CD4-positive, alpha-beta T cell treated with Interleukin-1 beta for 1 hour (primary cell): ENCODE data around the gene LSM5.
"Not testable (repeated sequence)": the region's sequence is repeated elsewhere in the genome, so short reads cannot be mapped to it uniquely, and the experiment has no call there.

Experiments used
- DNase-seq, 2 donors: peaks; one replicate each; pipeline ENCODE4 v3.0.0-alpha.2; 2020 to 2022

The LSM5 gene

DNA sequence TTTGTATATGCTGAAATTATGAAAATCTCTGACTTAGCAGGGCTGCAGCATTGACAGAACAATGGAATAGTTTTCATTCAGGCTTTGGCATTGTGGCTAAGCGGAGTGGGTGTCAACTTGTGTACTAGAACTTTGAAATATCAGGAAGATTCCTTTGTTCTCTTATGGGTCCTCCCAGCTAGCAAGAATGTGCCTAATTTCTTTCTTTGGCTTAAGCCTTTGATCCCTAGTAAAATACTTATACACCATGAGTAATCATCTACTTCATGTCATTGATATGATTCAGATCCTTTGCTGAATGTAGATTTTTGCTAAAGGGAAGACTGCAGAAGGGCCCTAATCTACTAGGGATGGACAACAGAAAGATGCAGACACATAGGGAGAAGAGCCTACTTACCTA, 11.3 kb upstream of the LSM5 start:
- no peak for DNase-seq

DNA sequence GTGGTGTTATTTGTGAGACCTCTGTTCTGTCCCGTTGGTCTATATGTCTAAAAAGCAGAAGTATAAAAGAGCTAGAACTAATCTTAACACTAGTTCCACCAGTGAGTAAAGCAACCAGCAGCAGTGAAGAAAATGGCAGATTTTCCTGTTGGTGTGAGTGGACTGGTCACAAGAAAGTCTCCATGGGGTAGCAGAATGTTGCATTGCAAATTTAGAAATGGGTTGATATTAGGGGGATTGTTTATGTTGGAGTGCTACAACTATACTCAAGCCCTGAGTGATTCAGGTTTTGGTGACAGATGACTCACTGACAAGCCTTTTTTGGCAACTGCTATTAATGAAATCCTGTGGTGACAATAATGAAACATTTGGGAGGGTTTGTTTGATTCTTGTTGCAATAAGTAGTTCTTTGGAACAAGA, 10.8 kb upstream of the LSM5 start:
- no peak for DNase-seq

- DNase-seq = not testable (repeated sequence)
Observed at GRCh38 chr7:32500216-32500615, 10.0 kb upstream of the LSM5 start.

GRCh38 chr7:32499755-32500154, 9.6 kb upstream of the LSM5 start:
- DNase-seq = not testable (repeated sequence)

GRCh38 chr7:32496052-32496813, 6.1 kb upstream of the LSM5 start:
- DNase-seq = no peak

GRCh38 chr7:32495298-32496051, 5.3 kb upstream of the LSM5 start, which contains the start of gene AVL9:
AVL9 (plus strand) TSS chr7:32495489; CDS start chr7:32495710, 221 bp downstream.
- peak; percentile 98 for DNase-seq

DNA sequence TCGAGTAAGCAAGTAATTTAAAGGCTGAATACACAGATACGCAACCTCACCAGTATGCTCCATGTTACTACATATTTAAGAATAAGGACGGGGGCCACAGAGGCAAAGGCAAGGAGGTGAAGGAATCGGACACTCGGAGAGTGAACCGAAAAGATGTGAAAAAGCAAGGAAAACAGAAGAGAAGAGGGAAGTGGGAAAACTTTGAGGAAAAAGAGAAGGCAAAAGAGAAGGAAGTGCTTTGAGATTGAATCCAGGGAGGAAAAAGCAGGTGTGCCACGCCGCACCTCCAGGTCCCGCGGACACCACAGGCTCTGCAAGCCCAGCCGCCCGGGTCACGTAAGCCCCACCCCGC, 4.7 kb upstream of the LSM5 start:
- DNase-seq = no peak

DNA sequence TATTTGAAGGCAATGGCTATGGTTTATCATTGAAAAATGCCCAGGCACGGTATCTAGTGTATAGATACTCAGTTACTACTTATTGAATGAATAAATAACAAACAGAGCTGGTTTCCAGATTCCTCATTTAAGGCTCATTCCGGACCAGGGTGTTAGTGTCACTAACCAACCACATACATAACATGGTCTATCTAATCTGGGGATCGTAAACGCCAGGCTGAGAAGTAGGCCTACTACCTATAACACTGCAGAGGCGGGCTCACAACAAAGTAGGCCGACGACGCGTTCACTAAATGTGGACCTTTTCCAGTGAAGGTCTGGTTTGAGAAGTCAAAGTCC, 423 bp downstream of the LSM5 start:
- DNase-seq = no peak

GRCh38 chr7:32481921-32482320, 8.3 kb downstream of the LSM5 start:
- DNase-seq = no peak

- no peak for DNase-seq
Observed at GRCh38 chr7:32481176-32481575, 9.0 kb downstream of the LSM5 start.

DNA sequence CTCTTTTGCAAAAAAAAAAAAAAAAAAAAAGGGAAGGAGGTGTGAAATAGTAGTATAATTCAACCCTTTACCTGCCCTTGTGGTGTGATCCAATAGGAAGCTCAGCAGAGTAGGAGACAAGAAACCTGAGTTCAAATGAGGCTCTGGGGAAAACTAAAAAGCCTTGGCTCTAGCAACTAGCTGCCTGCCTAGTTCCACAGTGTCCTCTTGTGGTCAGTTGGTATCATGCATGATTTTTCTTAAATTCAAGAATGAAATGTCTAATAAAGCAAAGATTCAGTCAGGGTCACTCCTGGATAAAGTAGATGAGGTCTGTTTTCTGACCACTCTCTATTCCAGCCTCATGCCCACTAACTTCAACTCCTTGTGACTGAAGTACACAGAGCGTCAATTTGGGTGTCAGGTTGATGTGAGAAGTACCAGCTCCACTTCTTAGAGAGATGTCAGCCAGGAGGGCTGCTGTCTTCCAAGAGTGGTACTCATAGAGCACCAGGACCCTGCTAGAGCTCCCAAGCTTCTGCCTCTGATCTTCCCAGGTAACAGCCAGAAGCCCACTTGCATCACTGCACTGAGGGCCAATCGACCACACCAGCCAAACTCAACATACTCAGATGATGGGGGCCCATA, 10.5 kb downstream of the LSM5 start:
- DNase-seq = no peak

GRCh38 chr7:32477649-32477980, 12.6 kb downstream of the LSM5 start:
- no peak for DNase-seq

GRCh38 chr7:32476816-32477648, 13.1 kb downstream of the LSM5 start:
- no peak for DNase-seq

- DNase-seq = no peak
Observed at GRCh38 chr7:32474008-32474407, 16.2 kb downstream of the LSM5 start.

DNA sequence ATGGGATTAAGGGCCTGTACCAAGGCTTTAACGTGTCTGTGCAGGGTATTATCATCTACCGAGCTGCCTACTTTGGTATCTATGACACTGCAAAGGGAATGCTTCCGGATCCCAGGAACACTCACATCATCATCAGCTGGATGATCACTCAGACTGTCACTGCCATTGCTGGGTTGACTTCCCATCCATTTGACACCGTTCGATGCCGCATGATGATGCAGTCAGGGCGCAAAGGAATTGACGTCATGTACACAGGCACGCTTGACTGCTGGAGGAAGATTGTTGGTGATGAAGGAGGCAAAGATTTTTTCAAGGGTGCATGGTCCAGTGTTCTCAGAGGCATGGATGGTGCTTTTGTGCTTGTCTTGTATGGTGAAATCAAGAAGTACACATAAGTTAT, 18.2 kb downstream of the LSM5 start:
- no peak for DNase-seq

DNA sequence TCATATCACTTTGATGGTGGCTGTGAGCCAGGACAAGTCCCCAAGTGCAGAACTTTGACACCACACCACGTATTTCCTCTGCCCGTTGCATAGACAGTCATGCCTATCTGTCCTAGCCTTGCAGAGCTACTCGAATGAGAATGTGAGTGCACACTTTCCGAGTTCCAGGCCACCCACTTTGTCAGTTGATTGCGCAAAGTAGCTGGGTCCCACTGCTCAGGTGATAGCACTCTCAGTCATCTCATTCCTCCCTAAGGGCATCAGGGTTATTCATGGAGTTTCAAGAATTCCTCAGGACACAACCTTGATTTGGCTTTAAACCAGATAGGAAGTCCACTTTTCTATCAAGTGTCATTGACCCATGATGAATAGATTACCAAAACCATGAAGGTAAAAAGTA, 19.3 kb downstream of the LSM5 start:
- DNase-seq = no peak

- not testable (repeated sequence) for DNase-seq
Observed at GRCh38 chr7:32470004-32470403, 20.2 kb downstream of the LSM5 start.

GRCh38 chr7:32464641-32465416, 25.4 kb downstream of the LSM5 start:
- not testable (repeated sequence) for DNase-seq

GRCh38 chr7:32462977-32463376, 27.2 kb downstream of the LSM5 start:
- DNase-seq = no peak

DNA sequence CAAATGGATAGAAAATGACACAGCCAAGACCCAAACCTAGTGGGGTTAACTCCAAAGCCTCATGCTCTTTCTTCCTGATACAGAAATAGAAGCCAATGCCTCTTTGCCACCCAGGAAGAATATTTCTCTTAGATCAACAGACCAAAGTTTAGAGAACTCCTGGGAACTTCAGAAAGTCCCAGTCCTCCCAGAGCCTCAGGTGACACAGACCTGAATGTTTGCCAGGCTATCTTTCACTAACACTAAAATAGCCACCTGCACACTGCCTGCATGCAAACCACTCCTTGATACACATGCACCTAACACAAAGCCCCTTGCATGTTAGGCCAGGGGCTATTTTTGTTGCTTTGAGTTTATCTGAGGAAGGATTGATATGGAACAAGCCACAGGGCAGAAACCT, 27.7 kb downstream of the LSM5 start:
- no peak for DNase-seq

DNA sequence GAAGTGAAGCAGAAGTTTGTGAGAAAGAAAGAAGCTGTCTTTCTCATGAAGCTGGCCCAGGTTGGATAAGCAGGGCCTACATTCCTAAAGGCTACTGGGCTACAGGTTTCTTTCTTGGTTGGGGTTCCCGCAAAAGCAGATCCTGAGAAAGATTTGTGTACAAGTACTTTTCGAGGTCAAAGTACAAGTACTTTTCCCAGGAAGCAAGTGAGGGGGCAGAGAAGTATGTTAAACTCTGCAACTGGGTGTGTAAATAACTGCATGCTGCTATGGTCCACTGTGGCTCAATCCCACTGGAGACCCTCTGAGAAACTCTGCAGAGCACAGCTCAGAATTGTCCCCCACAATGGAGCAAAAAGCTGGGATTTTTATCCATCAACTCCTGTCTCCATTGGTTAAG, 28.7 kb downstream of the LSM5 start:
- no peak for DNase-seq

DNA sequence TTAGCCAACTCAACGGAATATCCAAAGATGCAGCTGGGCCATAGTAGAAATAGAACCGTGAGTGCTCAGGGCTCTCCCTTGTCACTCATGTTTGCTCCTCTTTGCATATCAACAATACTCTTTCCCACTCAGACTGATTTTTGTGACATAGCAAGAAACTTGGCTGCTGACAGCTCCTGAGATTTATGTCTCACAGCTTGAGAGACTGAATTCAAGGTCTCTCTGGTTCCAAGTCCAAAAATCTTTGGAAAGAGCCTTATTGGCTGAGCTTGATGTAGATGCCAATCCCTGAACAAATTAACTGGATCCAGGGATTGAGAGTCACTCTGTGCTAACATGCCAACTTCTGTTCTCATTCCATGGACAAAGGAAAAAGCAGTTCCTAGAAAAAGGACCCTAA, 30.4 kb downstream of the LSM5 start:
- DNase-seq = no peak

DNA sequence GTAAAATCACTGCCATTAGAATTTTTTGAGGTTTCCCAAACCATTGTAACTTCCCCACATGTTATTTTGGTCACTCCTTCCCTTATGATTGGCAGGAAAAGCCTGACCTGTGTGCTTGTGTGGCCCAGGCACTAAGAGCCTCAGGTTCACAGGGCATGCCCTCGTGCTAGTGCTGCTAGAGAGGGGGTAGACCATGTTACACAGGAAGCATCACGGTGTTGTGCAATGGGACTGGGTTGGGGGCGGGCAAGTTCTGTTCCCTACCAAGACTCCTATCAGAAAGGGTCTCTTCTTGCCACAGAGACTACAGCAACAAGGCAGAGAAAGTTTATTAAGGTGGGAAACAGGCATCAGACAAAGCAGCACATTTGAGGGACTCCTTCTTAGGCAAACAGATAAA, 32.2 kb downstream of the LSM5 start:
- no peak for DNase-seq
